ENCODE measurements around the gene ABHD1.

DNA sequence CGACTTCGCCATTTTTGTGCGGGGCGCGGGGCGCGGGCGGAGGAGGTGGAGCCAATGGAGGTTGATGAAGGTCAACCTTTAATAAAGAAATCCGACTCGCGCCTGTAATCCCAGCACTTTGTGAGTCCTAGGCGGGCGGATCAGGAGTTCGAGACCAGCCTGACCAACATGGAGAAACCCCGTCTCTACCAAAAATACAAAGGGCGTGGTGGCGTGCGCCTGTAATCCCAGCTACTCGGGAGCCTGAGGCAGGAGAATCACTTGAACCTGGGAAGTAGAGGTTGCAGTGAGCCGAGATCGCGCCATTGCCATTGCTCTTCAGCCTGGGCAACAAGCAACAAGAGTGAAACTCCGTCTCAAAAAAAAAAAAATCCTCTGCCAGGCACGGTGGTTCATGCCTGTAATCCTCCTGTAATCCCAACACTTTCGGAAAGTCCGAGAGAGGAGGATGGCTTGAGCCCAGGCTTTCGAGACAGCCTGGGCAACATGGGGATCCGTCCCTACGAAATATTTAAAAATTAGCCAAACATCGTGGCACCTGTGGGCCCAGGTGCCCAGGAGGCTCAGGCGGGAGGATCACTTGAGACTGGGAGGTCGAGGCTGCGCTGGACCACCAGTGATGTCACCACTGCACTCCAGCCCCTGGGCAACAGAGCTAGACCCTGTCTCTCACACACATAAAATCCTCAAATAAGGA, 11.3 kb downstream of the ABHD1 start:
- TF ChIP-seq, protein P1, sequence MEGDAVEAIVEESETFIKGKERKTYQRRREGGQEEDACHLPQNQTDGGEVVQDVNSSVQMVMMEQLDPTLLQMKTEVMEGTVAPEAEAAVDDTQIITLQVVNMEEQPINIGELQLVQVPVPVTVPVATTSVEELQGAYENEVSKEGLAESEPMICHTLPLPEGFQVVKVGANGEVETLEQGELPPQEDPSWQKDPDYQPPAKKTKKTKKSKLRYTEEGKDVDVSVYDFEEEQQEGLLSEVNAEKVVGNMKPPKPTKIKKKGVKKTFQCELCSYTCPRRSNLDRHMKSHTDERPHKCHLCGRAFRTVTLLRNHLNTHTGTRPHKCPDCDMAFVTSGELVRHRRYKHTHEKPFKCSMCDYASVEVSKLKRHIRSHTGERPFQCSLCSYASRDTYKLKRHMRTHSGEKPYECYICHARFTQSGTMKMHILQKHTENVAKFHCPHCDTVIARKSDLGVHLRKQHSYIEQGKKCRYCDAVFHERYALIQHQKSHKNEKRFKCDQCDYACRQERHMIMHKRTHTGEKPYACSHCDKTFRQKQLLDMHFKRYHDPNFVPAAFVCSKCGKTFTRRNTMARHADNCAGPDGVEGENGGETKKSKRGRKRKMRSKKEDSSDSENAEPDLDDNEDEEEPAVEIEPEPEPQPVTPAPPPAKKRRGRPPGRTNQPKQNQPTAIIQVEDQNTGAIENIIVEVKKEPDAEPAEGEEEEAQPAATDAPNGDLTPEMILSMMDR (optimal IDR thresholded peaks at IDR 0.05 in 1 of 3, IDR thresholded peaks at IDR 0.05 in 1 of 3, conservative IDR thresholded peaks at IDR 0.05 in 1 of 3; ENCODE audit: extremely low read depth in 1 of 3, insufficient read depth in 2 of 3, low read length in 3 of 3): no peak
- no peak for TF ChIP-seq EZH2 (IDR thresholded peaks at IDR 0.05; ENCODE audit: low read length)
